IPS DF 6.9 (cell line): Measurements from ENCODE around the gene RAD51B.

Source experiments
- DNase-seq: peaks from one replicate; pipeline ENCODE4 v3.0.0-alpha.2; 2013; ENCODE audit warnings: low read depth, low spot score
- H3K27ac ChIP-seq: one replicate; pipeline ENCODE4 v1.5.1; 2013; ENCODE audit warnings: low read length, control low read depth
- H3K27me3 ChIP-seq: 2 replicates; pipeline ENCODE4 v1.6.1; 2013; ENCODE audit warnings: mild to moderate bottlenecking, low read length; ENCODE audit not compliant: control insufficient read depth, insufficient read depth
- H3K36me3 ChIP-seq: 2 replicates; pipeline ENCODE4 v1.6.1; 2013; ENCODE audit warnings: low read length; ENCODE audit not compliant: control insufficient read depth, insufficient read depth
- H3K4me1 ChIP-seq: 2 replicates; pipeline ENCODE4 v1.6.1; 2013; ENCODE audit warnings: low read length; ENCODE audit not compliant: control insufficient read depth, insufficient read depth
- H3K4me3 ChIP-seq: 2 replicates; pipeline ENCODE4 v1.5.1; 2013; ENCODE audit warnings: mild to moderate bottlenecking, low read length
- H3K9me3 ChIP-seq: 2 replicates; pipeline ENCODE4 v1.6.1; 2013; ENCODE audit warnings: low read length, inconsistent platforms; ENCODE audit not compliant: control insufficient read depth, insufficient read depth
- WGBS: extraction: QIAGEN DNeasy Blood & Tissue Kit; methylation state at CpG from one replicate; pipeline ENCODE4 v1.1.7; 2013; ENCODE audit warnings: mixed read lengths, missing lambda C conversion rate; ENCODE audit not compliant: insufficient read length, insufficient coverage; 5-methylcytosine and 5-hydroxymethylcytosine counted together

Gene RAD51B

DNA sequence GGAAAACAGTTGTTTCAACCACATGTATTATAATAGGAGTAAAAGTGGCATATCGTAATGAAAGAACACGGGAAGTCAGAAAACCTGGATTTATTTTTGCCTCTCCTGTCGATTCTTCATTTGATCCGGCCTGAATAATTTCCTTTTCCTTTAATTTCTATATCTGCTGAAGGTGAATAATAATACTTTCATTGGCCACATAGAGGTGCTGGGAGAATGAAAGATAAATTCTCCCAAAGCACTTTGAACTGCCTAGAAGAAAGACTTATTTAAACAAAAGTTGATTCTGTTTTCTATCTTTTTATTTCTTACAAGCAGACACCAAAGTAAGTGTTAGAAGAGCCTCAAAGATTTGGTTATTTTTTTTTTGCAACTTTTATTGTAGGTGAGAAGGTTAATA, 339.1 kb downstream of the RAD51B start:
- Histone ChIP-seq H3K9me3 (no peaks in the 10 kb centered on the region), H3K36me3 (no peaks in the 10 kb centered on the region), H3K27ac (no peak overlapping the region), H3K4me1 (no peaks in the 10 kb centered on the region), H3K4me3 (no peak overlapping the region), H3K27me3 (no peaks in the 10 kb centered on the region)
- DNase-seq = no peak
- no CpG with 5 or more reads among the region's 4 CpGs for WGBS

DNA sequence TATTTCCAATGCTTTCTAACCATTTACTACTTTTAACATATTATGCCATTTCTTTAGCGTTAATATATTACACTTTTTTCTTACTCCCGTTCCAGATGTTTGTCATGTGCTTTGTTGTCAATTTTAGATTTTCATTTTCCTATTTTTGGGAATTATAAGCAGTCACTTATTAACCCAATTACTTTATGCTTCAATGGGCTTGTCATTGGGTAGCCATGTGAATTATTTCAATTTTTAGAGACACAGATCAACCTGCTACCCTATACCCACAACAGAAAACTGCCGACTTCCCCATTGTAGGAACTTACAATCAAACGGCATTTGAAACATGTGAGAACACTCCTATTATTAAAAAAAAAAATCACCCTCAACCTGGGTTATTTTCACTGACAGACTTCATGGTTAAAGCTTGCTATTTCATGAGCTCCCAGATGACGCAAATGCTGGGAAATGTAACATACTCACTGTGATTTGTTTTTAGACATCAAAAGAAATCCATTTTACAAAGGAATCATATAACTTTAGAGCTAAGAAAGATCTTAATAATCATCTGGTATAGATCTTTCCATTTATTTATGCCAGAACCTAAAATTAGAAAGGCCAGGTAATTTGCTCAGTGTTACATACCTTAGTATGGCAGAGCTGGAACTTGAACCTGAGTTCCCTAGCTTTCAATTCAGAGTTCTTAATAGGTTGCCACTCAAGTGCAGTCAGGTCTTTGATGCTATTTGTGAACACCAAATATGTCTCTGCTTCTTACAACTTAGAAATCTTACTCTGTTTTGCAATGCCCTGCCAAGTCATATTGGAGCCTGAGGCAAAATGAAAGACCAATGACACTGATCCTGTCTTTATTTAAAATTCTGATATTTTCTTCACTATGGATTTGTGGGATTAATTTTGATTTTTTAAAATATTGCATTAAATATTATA, 340.4 kb downstream of the RAD51B start:
- Histone ChIP-seq H3K4me3 (no peak overlapping the region), H3K27me3 (no peaks in the 10 kb centered on the region; the same call in 1 of the 2 replicates)

DNA sequence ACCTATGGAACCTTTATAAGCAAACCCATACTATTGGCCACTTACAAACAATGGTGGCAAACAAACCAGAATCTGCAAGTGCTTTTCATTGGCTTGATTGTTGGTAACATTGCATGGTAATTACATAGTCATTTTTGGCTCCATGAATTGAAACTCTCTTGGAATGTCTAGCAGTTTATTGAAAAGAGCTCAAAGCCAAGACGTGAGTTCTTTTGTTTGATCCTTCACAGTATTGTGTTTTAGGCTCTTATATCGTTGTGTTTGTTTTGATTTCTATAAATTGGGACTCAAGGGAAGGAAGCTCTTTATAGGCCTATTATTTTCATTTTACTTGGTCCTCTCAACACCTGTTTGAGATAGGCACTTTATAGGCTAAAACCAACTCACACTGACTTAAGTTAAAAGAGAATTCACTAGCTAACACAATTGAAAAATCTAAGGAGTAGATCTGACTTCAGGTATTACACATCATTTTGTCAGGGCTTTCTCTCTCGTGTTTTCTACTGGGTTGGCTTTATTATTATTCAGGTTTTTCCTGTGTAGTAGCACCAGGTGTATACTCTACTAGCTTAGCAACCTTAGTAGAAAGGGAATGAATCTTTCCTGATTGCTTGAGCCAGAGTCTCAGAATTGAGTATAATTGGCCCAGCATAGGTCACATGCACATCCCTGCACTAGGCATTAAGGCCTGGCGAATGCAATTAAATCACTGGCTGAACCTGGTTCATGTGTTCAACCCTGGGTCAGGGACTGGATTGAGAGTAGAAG, 341.4 kb downstream of the RAD51B start:
- no peak for DNase-seq
- H3K9me3 ChIP-seq = no peaks in the 10 kb centered on the region
- H3K27me3 ChIP-seq = no peaks in the 10 kb centered on the region; the same call in 1 of the 2 replicates
- H3K4me3 ChIP-seq = no peak overlapping the region
- WGBS = no CpG with 5 or more reads among the region's 4 CpGs
- no peak overlapping the region for H3K27ac ChIP-seq
- H3K36me3 ChIP-seq = no peaks in the 10 kb centered on the region
- no peaks in the 10 kb centered on the region for H3K4me1 ChIP-seq

More for the DNA sequence above, 340.4 kb downstream of the RAD51B start:
- Histone ChIP-seq H3K4me1 (no peaks in the 10 kb centered on the region), H3K36me3 (no peaks in the 10 kb centered on the region), H3K9me3 (no peaks in the 10 kb centered on the region), H3K27ac (no peak overlapping the region)
- WGBS = 100% methylated on average over 2 of the region's 5 CpGs
- DNase-seq = no peak

DNA sequence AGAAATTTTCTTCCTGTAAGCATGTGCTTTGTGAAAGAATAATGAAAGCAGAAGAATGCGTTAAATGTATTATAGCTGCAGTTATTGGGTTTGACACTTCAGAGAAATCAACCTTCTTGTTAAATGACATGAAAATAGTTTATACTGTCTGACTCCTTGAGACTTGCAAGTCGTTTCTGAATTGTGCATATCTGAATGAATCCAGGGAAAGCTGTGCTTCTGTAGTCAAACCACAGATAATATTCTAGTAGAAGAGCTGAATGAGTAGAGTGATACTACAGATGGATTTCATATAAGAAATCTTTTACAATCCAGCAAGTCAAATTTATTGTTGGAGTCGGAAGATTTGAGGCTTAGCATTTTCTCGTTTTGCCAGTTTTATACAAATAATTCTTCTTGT, 343.3 kb downstream of the RAD51B start:
- no CpG with 5 or more reads among the region's 4 CpGs for WGBS
- no peak overlapping the region for H3K27ac ChIP-seq

DNA sequence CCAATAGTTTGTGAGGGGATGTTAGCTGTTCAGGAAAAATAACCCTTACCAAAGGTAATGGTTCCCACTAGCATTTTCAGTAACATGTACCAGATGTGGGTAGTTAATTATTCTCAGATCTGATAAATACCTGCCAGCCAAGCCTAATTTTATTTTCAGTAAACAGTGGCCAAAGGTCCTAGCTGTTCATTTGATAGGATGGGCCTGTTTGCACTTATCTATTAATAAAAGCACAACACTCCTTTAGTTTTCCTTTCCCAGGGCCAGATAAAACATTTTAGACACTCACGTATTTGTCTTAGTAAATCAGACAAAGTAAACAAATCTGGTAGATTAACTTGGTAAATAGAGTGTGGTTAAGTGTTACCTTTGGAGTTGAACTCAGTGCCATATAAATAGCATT, 345.1 kb downstream of the RAD51B start:
- Histone ChIP-seq H3K4me3 (no peak overlapping the region), H3K9me3 (no peaks in the 10 kb centered on the region), H3K27ac (no peak overlapping the region), H3K36me3 (no peaks in the 10 kb centered on the region), H3K27me3 (no peaks in the 10 kb centered on the region; the same call in 1 of the 2 replicates), H3K4me1 (no peaks in the 10 kb centered on the region)
- no CpG with 5 or more reads among the region's 1 CpG for WGBS
- no peak for DNase-seq

More for the DNA sequence above, 343.3 kb downstream of the RAD51B start:
- no peak for DNase-seq
- no peaks in the 10 kb centered on the region for H3K36me3 ChIP-seq
- no peaks in the 10 kb centered on the region; the same call in 1 of the 2 replicates for H3K27me3 ChIP-seq
- H3K9me3 ChIP-seq = no peaks in the 10 kb centered on the region
- no peak overlapping the region for H3K4me3 ChIP-seq
- H3K4me1 ChIP-seq = no peaks in the 10 kb centered on the region

DNA sequence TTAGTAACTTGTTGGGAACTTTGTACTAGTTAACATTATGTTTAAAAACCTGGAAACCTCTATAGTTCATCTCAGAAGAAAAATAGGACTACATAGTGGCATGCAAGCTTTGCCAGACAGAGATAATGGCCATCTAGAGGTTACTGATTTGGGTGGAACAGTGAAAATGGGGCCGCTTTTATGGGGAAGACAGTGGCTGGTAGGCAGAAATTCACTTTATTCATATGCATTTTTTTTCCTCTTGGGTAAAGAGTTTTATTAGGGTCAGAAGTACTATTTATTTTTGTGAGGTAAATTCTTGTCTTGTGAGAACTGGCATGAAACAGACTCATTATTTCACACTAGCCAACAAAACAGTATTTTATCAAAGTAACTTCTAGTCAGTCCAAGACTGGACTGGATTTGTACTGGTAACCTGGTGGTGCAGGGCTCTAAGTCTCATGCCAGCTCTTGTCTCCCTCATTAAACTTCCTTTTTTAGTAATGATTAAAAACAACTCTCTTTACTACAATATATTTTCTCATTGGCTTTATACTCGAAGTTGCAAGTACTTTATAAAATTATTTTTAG, 345.8 kb downstream of the RAD51B start:
- H3K9me3 ChIP-seq = no peaks in the 10 kb centered on the region
- 100% methylated on average over 1 of the region's 2 CpGs for WGBS
- H3K36me3 ChIP-seq = no peaks in the 10 kb centered on the region
- DNase-seq = no peak
- no peaks in the 10 kb centered on the region; the same call in 1 of the 2 replicates for H3K27me3 ChIP-seq
- no peak overlapping the region for H3K4me3 ChIP-seq
- H3K27ac ChIP-seq = no peak overlapping the region
- H3K4me1 ChIP-seq = no peaks in the 10 kb centered on the region

DNA sequence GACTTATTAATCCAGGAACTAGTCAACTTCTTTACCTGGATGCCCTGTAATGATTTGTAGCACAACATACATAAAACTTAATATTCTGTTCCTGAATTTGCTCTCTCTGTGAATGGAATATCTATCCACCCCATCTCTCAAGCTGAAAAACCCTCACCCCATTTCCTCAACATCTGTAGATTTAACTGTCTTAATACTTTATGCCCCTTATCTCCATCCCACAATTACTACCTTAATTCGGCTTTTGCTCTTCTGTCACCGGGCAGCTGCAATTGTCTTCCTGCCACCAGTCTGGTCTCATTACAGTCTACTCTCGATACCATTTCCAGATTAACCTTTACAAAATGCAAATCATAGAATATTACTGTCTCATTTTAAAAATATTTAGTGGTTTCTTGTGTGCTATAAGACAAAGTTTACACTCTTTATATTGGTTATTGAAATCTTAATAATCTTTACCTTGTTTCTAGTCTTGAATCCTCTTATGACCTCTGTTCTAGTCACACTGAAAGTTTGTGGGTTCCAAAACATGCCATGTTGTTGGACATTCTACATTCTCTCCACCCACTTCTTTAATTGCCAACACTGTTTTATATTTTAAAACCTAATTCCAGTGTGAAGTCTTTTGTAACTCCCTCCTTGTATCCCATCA, 347.3 kb downstream of the RAD51B start:
- no peak overlapping the region for H3K4me3 ChIP-seq
- no peaks in the 10 kb centered on the region for H3K36me3 ChIP-seq
- no peak overlapping the region for H3K27ac ChIP-seq
- H3K9me3 ChIP-seq = no peaks in the 10 kb centered on the region
- no peaks in the 10 kb centered on the region; the same call in 1 of the 2 replicates for H3K27me3 ChIP-seq
- WGBS = 100% methylated on average over 1 of the region's 3 CpGs
- H3K4me1 ChIP-seq = no peaks in the 10 kb centered on the region
- no peak for DNase-seq

DNA sequence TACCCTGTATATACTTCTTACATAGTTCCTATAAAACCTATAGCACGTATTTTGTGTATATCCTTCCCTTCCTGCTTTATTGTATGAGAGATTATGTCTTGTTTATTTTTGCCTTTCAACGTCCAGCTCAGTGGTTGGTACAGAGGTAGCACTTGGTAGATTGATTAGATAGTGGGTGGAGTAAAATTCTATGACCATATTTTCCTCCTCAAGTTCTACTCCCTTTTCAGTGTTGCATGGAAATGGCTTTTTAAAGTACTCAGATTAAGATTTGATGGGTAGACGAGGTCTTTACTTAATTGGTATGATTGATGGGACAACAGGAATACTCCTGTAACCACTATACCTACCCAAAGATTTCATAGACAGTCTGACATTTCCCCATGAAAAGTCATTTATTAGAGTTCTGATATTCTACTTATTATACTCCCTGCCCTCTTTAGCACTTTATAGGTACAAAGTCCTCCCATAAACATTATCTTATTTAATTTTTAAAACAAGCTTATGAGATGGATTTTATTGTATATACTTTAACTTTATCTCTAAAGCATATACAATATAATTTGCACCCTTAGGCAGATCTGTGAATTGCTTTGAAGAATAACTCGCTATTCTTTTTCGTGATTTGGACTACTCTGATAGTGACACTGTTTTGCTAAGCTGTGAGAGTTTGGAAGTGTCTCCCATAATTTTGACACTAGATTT, 348.0 kb downstream of the RAD51B start:
- H3K4me3 ChIP-seq = no peak overlapping the region
- no peak overlapping the region for H3K27ac ChIP-seq
- no CpG with 5 or more reads among the region's 5 CpGs for WGBS
- H3K9me3 ChIP-seq = no peaks in the 10 kb centered on the region
- H3K36me3 ChIP-seq = no peaks in the 10 kb centered on the region
- no peak for DNase-seq
- no peaks in the 10 kb centered on the region; the same call in 1 of the 2 replicates for H3K27me3 ChIP-seq
- no peaks in the 10 kb centered on the region for H3K4me1 ChIP-seq

DNA sequence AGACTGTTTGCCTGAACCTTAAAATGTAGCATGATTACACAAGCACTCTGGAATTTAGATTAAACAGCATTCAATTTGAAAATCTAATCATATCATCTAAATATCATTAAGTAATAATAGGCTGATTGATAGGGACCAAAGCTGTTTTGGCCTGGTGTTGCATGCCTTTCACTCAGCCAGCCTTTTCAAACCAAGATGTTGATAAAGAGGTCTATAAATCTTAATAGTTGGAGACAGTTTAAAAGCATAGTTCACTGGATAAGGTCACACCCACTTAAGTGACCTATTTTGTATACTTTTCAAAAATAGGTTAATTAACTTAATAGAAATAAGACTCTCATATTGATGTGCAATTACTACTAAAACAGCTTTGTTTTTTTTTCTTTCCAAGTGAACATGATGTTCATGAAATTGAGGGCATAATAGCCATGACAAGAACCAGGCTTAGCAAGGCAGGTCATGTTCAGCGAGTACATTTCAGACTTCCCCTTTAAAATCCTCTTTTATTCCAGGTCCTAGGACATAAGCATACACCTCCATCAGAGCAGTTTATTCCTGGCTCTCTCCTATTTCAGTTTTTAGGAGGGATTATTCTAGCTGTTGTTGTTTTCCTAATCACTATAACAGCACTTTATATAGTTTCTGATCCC, 349.0 kb downstream of the RAD51B start:
- Histone ChIP-seq H3K27me3 (no peaks in the 10 kb centered on the region; the same call in 1 of the 2 replicates), H3K4me1 (no peaks in the 10 kb centered on the region), H3K36me3 (no peaks in the 10 kb centered on the region), H3K27ac (no peak overlapping the region), H3K4me3 (no peak overlapping the region), H3K9me3 (no peaks in the 10 kb centered on the region)
- no peak for DNase-seq
- WGBS = no CpG with 5 or more reads among the region's 1 CpG
